ENCODE measurements around the gene NAALAD2.

- no peak for TF ChIP-seq GATA3 (IDR thresholded peaks at IDR 0.05; ENCODE audit: low read depth, low read length)
- no peak for TF ChIP-seq GATA2 (IDR thresholded peaks at IDR 0.05; ENCODE audit: low read depth, low read length)
Observed at GRCh38 chr11:90204832-90205646, 70.6 kb downstream of the NAALAD2 start.

Data from SH-SY5Y (cell line).